Activated CD4-positive, CD25-positive, alpha-beta regulatory T cell (primary cell): ENCODE data around the gene ELP4.

ENCODE experiments used
- DNase-seq, 4 experiments: peaks; one replicate each; lab custom pipeline; 2025; lab: John Stamatoyannopoulos, UW

The ELP4 gene

DNA sequence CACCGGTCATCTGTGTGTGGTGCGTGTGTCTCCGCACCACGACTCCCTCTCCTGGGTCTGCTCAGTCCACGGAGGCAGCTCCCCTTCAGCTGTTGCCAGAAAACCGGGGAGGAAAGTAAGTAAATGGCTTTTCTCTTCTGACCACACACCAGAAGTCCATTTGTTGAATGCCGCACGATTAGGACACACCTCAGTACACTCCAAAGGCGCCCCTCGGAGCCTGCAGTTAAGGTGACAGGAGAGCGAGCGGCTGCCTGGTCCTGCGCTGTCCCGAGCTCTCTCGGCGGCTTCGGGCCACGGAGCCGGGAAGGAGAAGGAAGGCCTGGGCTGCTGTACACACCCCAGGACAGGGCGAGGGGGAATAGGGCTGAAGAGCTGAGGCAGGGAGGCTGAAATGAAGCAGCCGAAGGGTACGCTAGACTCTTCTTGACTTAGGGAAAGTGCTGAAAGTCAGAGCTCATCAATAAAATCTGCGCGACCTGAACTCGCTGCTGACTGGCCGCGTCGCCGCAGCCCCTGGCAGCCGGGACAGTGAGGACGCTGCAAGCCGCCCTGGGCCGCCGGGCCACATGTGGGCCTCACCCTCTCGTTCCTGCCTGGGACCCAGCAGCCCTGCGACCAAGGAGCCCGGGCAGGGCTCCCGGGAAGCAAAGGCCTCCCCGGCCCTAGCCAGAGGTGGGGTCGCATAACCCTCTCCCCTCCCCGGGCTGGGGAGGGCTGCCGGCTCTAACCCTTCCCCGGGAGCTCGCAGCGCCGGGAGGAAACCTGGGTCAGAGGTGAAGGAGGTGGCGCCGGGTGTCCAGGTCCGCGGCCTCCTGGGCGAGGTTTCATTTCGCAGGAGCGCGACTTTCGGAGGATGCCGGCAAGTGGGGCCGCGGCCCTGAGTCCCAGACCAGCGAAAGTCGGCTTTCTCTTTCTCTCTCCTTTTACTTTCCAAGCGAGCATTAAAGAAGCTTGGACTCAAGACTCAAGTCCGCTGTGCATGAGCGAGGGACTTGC lies 303.1 kb downstream of the ELP4 start:
- DNase-seq: no peak

DNA sequence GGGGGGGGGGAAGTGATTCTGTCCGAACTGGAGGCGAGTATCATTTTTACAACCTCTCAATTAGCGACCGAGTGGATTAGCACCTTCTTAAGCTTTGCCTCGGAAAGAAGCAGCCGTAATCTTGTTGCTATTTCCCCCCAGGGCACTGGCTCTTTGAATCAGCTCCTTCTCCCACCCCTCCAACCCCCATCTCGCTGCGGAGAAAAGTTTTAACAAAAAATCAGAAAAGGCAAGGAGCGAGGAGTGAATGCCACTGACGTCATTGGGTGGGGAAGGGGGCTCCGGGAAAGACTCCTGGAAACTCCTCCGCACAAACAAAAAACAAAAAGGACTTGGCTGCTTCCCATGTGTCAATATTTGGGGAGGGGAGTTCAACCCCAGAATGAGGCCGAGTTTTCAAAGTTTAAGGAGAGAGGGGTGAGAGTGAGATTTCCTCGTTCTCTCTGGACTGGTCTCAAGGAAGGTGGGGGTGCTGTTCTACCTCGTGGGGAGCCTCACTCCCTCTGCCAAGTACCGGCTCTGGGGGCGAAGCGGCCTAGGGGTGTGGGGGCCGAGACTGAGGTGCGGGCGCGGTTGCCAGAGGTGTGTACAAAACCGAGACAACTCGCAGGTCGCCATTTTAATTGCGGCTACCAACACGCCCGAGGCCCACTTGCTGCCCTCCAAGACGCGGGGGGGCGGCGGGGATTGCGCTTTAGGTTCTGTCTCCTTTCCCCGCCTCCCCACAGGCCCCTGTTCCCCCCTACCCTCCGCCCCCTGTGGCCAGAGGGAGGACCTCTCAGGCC lies 304.0 kb downstream of the ELP4 start:
- DNase-seq: no peak

DNA sequence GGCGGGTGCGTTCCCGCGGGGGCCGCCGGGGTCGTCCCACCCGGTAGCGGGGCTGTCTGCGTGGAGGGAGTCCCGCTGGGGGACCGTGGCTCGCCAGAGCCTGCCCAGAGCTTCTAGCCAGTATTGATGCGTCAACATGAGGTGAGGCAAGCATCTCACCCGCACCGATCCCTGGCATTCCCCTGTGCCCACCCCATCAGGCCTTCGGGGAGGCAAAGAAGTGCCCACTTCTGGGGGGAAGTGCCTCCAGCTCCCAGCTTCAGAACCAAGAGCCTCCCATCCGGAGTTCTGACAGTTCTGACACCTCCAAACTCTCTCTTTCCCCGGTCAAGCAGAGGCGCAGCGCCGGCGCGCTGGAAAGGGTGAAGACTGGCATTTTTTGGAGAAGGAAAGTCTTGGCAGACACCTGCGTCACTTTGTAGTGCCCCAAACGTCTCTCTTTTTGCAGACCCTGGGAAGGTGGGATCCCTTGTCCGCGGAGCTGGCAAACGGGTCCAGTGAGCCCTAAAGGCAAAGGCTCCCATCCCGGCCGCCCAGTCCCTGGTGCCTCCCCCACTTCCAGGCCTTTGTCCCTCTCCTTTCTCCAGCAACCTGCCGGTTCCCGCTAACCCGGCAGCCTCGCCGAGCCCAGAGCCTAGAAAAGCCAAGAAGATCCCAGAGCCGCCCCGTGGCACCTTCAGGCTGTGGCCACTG lies 304.8 kb downstream of the ELP4 start:
- no peak for DNase-seq

DNA sequence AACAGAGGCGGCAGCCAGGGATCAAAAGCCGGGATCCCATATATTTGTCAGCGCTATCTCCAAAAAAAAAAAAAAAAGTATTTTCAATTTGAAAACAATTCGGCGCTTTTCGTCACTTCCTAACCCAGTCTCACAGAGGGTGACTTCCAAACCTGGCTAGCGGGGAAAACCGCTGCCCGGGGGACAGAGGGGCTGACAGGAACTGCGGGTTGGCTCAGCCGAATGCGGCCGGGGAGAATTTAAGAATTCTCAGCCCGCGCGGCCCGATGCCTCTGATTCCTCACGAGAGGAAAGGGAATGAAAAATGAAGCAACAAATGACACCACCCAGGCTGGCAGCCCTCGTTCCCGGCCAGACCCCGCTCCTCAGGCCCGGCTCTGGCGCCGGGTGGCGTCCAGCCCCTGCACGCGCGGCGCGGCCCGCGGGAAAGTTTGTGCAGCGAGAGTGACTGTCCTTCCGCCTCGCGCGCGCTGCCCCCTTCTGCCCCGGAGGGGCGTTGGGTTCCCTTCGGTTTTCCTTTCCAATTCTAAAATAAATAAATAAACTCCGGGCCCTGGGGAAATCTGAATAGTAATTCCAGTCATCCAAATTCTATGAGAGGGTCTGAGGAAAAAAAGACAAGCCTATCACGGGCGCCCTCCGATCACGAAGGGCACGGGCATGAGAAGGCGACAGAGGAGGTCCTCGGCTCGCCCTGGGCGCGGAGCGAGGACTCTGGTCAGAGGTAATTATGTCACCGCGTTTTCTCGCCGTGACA lies 306.3 kb downstream of the ELP4 start:
- DNase-seq: no peak

DNA sequence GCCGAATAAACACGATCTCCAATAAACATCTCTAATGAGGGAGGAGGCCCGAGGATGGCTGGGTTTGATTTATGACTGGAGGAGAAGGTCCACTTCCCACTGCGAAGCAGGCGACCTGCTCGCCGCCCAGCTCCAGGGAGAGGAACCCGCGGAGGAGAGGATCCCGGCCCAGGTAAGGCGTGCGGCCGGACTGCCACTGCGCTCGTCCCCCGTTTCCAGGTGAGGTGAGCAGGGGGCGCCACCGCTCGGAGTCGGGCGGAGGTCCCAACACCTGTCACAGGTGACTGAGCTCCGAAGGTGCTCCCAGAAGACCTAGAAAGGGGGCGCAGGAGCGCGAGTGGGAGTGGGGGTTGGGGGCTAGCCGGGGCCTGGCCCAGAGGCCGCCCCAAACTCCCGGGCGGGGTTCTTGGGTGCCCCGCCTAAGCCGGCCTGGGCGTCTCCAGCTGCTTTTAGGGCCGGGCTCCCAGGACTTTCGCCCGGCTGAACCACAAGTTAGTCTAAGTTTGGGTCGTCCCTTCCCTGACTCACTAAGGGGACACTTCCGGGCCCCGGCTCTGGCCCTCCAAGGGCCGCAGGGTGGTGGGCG lies 307.0 kb downstream of the ELP4 start:
- DNase-seq: no peak

DNA sequence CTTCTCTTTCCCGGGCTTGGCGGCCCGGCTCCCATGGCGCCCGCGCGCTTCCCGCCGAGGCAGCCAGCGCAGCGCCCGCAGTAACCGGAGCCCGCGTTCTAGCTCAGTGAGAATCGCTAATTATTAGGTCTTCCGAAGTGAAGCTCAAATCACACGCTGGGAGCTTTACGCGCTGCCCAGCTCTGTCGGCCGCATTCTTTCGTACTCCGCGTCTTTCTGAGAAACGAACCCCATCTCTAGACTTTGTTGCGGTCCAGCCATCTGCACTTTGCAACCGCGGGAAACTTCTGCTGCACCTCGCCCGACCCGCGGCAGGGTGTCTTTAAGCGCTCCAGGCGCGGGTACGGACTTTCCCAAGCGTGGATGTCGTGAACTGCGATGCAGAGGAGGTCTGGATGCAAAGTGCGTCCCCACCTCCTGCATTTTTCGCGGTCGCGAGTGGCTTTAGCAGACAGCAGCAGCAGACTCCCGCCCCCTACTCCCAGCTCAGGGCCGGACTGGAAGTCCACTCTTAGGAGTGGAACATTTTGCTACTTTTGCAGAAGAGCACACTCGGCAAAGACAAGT lies 307.6 kb downstream of the ELP4 start:
- DNase-seq: no peak

DNA sequence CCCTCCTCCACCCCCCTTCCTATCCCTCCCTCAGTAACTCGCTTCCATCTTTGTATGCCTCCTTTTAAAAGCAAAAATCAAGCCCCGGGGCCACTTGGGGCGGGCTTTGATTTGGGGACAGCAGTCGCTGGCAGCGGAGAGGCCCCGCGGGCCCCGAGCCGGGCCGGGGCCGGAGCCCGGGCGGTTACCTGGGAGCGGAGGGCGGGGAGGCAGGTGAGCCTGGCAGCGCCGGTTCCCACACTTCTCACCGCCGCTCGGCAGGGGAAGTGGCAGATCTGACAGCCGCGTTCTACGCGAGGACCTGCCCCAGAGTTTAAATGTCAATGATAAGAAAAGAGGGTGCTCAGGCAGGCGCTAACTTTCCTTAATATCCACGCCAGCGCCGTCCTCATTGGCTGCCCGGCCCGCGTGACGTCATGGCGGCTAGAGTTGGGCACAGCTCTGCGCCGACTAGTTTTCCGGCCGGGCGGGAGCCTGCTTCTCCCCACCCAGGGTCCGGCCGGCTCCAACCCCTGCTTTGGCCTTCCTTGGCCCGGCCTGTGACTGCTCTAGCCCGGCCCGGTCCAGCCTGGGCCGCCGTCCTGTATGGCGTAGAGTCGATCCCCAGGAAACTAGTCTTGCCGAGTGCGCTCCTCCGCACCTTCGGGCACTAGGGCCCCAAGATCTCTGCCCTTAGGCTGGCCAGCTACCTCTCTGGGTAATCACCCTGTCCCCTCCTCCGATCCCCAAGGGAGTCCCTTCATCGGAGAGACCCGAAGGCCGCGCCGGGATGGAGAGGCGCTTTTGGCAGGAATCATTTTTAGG lies 308.3 kb downstream of the ELP4 start:
- no peak for DNase-seq

DNA sequence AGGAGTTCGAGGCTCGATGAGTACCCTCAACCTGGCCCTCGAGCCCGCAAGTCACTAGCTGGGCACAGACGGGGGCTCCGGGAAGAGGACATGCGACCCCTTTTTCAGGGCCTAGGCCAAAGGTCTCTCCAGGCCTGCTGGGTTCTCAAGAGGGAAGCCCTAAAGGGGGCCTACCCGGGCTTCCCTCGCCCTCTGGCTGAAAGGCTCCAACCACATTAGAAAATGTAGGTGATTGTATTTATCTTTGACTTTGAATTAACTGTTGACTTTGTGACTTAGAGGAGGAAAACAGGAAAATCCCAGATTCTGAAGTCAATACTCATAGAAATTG lies 308.8 kb downstream of the ELP4 start:
- DNase-seq: no peak

DNA sequence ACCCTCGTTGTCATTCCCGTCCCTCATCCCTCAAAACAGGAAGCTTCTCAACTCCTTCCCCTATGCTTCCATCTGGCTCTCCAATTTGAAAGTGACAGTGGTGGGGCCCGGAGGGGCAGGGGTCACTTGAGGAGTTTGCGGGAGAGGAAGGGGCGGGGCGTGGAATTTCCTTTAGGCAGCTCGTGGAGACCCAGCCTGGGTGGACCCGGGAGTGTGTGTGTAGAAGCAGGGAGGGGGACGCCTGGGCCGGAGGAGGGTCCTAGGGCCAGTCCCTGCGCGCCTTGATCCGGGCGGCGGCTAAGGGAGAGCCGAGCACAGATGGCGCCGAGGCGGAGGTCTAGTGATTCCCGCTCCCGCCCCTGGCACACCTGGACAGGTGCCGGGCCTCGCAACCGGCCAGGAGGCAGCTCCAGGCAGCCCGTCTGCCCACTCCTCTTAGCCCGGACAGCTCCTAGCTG lies 309.3 kb downstream of the ELP4 start:
- no peak for DNase-seq

DNA sequence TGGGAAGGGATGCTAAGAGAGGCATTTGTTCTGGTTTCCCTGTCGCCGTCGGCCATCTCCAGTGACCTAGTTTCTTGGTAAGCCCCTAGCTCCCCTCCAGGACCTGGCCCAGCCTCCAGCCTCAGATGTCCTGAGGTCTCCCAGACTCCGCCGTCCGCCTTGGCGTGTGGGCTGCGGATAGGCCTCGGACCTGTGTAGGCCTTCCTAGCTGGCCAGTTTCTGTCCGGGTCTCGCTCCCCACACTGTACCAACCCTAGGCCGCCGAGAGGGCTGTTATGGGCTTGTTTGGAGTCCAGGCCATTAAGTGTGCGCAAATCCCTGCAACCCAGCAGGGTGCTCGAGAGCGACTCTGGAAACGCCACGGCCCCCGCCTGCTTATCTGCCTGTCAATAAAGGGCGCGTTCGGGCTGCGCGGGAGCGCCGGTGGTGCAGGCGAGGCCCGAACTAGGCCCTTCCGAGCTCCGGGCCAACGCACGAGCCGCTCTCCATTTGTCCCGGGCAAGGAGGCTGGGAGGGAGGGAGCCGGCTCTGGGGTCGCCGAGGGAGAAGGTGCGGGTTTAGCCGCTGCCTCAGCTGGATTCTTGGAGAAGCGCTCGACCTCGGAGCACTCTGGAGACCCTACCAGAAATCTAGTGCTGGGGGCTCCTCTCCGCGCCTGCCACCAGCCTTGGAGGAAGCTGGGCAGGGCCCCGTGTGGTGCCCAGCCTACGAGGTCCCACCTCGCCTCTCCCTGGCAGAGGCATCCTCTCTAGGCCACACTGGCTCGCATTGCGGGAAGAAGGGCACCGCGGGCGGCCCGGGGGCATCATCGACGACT lies 310.3 kb downstream of the ELP4 start:
- no peak for DNase-seq

DNA sequence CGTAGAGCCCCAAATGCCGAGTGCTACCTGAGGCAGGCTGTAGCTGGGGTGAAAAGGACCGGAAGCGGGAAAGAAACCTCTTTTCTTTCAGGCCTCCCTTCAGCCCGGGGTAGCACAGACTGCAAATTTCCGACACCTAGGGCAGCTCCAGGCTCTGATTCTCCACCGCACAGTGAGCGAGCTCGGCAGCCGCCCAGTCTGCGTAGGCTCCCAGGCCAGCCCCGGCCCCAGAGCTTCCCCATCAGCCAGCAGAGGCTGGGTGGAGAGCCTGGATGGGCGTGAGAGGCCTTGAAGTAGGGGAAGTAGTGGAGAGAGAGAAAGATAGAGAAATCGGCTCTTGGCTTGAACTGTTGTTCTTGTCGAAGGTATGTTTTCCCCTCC lies 310.9 kb downstream of the ELP4 start:
- no peak for DNase-seq

DNA sequence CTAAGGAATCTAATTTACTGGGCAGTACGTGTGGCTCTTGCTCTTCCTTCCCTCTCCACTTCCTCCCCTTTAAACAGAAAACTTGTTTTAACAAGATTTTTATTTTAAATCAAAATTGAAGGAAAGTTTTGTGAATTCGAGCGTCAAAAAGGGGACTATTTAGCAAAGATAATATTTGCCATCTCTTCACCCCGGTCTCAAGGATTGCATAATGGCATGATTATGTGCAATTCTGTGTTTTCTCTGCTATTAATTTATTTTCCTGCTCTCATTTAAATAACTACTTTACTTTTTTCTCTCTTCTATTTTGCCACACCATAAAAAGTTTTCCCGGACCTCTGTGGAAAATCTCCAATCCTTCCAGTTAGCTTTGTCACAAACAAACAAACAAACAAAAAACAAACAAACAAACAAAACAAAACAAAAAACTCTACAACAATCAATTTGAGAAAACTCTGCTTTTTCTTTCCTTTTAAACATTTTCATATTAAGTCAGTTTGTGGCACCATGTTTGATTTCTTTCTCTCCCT lies 311.7 kb downstream of the ELP4 start:
- no peak for DNase-seq

DNA sequence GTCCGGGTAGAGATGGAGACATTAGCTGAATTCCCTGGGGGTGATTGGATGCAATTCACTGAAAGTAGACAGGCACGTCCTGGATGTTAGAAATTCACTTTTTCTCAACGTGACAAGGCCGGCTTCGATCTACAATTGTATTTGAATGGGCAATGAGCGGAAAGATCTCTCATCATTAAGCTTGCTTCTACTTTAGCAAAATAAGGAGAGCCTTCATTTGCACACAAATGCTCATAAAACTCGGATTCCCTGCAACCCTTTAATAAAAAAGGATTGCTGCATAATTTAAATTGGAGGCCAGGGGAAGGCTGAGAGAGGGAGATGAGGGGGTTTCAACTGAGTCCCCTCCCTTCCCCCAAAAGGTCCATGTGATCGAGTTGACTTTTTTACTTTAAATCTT lies 312.2 kb downstream of the ELP4 start:
- no peak for DNase-seq

DNA sequence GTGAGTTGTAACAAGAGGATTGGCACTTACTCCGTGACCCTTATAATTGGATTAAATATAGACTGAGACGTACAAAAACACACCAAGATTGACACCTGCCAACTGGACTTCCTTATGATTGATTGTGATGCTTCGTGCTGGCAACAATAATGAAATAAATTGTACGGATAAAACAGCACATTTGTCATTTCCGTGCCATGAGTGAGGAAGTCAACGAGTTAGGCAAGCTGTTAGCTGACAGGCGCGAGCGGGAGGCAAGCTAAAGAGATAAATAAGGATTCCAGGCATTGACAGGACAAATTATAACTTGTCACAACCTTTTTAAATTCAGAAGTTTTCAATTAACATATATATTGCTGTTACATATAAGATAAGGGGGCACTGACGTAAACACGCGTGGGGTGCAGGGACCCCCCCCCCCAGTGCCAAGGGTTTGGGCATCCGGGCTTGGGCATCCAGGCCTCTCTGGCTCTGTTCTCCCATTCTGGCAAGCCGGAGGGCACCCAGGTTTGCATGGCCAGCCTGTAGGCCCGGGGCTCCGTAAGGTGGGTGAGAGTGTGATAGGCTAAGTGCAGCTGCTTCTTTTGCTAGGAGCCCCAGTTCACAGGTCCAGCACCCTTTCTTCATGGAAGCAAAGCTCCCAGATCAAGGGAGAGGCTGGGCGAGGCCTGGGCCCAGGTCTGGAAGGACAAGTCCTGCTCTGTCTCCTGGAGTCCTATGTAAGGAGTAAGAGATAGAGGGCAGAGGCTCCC lies 312.8 kb downstream of the ELP4 start:
- DNase-seq: no peak

DNA sequence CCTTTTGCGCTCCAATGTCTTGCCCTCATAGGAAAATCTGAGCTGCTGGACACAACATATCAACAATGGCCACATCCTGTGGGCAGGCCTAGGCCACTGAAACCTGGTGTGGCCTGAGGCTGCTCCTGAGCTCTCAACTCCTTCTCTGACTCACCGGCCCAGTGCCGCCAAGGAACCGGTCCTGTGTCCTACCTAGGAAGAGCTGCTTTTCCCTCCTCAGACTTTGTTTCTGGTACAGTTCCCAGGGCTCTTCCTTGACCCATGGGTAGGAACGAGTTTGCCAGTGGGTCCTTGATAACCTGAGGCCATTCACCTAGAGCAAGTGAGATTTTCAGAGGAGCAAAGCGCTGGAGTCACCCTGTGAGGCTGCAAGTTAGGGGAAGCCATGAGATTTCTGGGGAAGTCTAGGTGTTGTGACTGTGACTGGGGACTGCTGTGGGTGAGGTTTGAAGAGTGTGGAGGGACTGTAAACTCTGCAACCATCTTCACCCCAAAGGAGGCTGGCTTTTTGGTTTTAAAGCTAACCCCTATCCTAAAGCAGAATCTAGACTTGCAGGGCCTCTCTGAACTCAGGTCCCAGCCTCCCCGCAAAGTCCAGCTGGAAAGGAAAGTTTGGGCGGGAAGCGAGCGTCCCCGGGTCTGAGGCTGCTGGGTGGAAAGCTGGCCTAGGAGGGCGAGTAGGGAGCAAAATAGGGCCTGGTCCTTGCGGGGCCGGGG lies 313.5 kb downstream of the ELP4 start:
- no peak for DNase-seq

DNA sequence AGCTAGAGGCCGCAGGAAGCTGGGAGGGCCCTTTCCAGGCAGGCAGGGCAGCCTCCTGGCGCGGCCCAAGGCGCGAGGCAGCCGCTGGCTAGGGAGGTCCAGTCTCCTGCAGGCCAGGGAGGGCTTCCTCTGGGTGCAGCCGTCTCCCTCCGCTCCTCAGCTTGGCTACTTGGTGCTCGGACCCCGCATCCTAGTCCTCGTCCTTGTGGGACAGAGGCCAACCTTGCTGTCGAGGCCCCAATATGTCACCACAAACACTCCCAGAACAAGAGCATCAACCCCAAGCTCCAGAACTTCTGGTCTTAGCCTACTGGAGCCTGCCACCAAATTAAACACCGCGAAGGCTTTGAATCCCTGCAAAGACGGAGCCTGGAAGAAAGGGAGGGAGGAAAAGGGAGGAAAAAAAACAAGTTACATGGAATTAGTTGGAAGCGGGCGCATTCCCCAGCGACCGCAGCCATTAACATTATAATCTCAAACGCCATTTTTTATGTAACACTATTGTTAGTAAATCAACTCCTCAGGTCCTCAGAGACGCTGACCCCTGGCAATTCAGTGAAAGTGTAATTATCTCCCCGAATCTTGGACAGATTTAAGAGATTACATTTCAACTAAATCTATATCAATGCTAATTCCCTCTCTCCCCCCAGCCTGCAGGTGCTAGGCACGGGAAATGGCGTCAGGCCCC lies 314.2 kb downstream of the ELP4 start:
- no peak for DNase-seq

DNA sequence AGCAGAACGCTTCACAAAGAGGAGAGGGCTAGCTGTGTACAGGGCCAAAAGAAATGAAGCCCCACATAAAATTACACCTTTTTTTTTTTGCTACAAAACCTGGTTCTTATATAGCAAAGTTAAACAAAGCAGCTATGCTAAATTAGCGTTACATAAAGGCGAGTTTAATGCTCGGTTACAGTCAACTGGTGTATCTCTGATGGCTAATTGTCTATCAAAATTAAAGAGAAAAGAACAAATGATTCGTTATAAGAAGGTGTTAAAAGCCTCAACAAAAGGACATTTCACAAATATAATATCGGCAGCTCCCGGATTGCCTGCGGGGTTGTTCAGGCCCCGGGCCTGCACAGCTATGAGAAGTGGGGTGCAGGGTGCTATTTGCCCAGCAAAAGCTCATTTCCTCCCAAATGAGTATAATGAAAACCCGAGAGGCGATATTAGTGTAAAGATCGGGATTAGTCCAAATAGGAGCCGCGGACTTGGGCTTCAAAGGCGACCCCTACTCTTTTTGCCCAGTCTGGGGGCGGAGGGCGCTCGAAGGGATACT lies 314.8 kb downstream of the ELP4 start:
- DNase-seq: no peak
